Posterior cingulate gyrus (tissue), 11 donors: Measurements from ENCODE around the gene PLK3.
A peak's percentile ranks its signal among the peaks of the same experiment; 100 is the strongest.

Experiments
- DNase-seq, 10 donors: peaks; one replicate each; pipeline versions ENCODE4 v3.0.0 to v3.0.0-alpha.2; 2020 to 2021; ENCODE audit warnings: mixed read lengths in 3 of 10
- intact Hi-C: fragments of 100-400 bp; cut with DNase I; formaldehyde crosslinking; loops from one replicate; pipeline ENCODE4 v1.15.1; 2023

Gene PLK3

GRCh38 chr1:44786138-44786840 lies 13.9 kb upstream of the PLK3 start:
- intact Hi-C loops, result no loop called here
- peak in 7 of 10 donors; percentile 41 to 90 (median 59) for DNase-seq

- DNase-seq, result peak in 1 of 10 donors; percentile 34
- intact Hi-C loops, result no loop called here
Observed at GRCh38 chr1:44786841-44787426, 13.2 kb upstream of the PLK3 start.

GRCh38 chr1:44787506-44787905 lies 12.7 kb upstream of the PLK3 start:
- intact Hi-C loops, result no loop called here
- peak in 2 of 10 donors; percentile 60 to 68 for DNase-seq

- DNase-seq, result peak in 3 of 10 donors; percentile 24 to 45 (median 39)
- intact Hi-C loops, result no loop called here
Observed at GRCh38 chr1:44788120-44788860, 11.9 kb upstream of the PLK3 start, which contains the start of gene BEST4. TSS of gene BEST4 (minus strand) at chr1:44788170. CDS start at chr1:44787705, 465 bp downstream.

GRCh38 chr1:44790968-44791801 lies 9.0 kb upstream of the PLK3 start:
- intact Hi-C loops, result no loop called here
- DNase-seq, result peak in 3 of 10 donors; percentile 28 to 62 (median 37)

GRCh38 chr1:44792736-44793502 lies 7.3 kb upstream of the PLK3 start:
- peak in 1 of 10 donors; percentile 14 for DNase-seq
- intact Hi-C loops, result no loop called here

GRCh38 chr1:44797886-44798285 lies 2.3 kb upstream of the PLK3 start:
- DNase-seq, result peak in 3 of 10 donors; percentile 22 to 29 (median 27)
- intact Hi-C loops, result loop anchor here (5.0 kb wide), 1 partner anchor 214 kb away; the partner anchor contains the start of genes HECTD3 and UROD

GRCh38 chr1:44798481-44799365 lies 1.5 kb upstream of the PLK3 start:
- intact Hi-C loops, result loop anchor here (5.0 kb wide), 1 partner anchor 214 kb away; the partner anchor contains the start of genes HECTD3 and UROD

GRCh38 chr1:44801491-44802305 lies 1.5 kb downstream of the PLK3 start:
- intact Hi-C loops, result no loop called here
- peak in 3 of 10 donors; percentile 29 to 76 (median 52) for DNase-seq

More at GRCh38 chr1:44798481-44799365, 1.5 kb upstream of the PLK3 start:
- peak in 3 of 10 donors; percentile 48 to 80 (median 59) for DNase-seq

- peak in 5 of 10 donors; percentile 52 to 94 (median 77) for DNase-seq
Observed at GRCh38 chr1:44802306-44803061, 2.3 kb downstream of the PLK3 start.

GRCh38 chr1:44803062-44803311 lies 2.8 kb downstream of the PLK3 start:
- DNase-seq, result peak in 1 of 10 donors; percentile 21
- intact Hi-C loops, result no loop called here

More at GRCh38 chr1:44802306-44803061, 2.3 kb downstream of the PLK3 start:
- intact Hi-C loops, result no loop called here

GRCh38 chr1:44803312-44804095 lies 3.3 kb downstream of the PLK3 start:
- DNase-seq, result peak in 3 of 10 donors; percentile 33 to 66 (median 57)

GRCh38 chr1:44805311-44806024 lies 5.3 kb downstream of the PLK3 start:
- DNase-seq, result peak in 3 of 10 donors; percentile 29 to 82 (median 39)
- intact Hi-C loops, result no loop called here

More at GRCh38 chr1:44803312-44804095, 3.3 kb downstream of the PLK3 start:
- intact Hi-C loops, result no loop called here

GRCh38 chr1:44806025-44806703 lies 6.0 kb downstream of the PLK3 start:
- intact Hi-C loops, result no loop called here
- DNase-seq, result peak in 3 of 10 donors; percentile 59 to 77 (median 63)
